ENCODE measurements around the gene INAVA.
A peak's percentile ranks its signal among the peaks of the same experiment; 100 is the strongest.

The INAVA gene

GRCh38 chr1:200894712-200895442 lies at the start of gene INAVA:
TSS of gene INAVA (plus strand) at chr1:200894900. CDS start at chr1:200898401, 3,501 bp downstream.
- DNase-seq (ENCODE audit: low read depth, low spot score): no peak

- no peak for DNase-seq (ENCODE audit: low read depth, low spot score)
Measured at GRCh38 chr1:200845360-200845759, 49.3 kb upstream of the INAVA start.

- no peak for DNase-seq (ENCODE audit: low read depth, low spot score)
Measured at GRCh38 chr1:200846398-200846797, 48.3 kb upstream of the INAVA start.

- no peak for DNase-seq (ENCODE audit: low read depth, low spot score)
Measured at GRCh38 chr1:200849430-200849829, 45.3 kb upstream of the INAVA start.

GRCh38 chr1:200850554-200850953 lies 44.1 kb upstream of the INAVA start:
- DNase-seq (ENCODE audit: low read depth, low spot score): no peak

- DNase-seq (ENCODE audit: low read depth, low spot score): no peak
Measured at GRCh38 chr1:200856716-200857357, 37.9 kb upstream of the INAVA start.

GRCh38 chr1:200857804-200858203 lies 36.9 kb upstream of the INAVA start:
- no peak for DNase-seq (ENCODE audit: low read depth, low spot score)

GRCh38 chr1:200861937-200862647 lies 32.6 kb upstream of the INAVA start:
- no peak for DNase-seq (ENCODE audit: low read depth, low spot score)

- no peak for DNase-seq (ENCODE audit: low read depth, low spot score)
Measured at GRCh38 chr1:200862713-200863415, 31.8 kb upstream of the INAVA start.

GRCh38 chr1:200866116-200866515 lies 28.6 kb upstream of the INAVA start:
- peak; percentile 55 for DNase-seq (ENCODE audit: low read depth, low spot score)

GRCh38 chr1:200866521-200866920 lies 28.2 kb upstream of the INAVA start:
- DNase-seq (ENCODE audit: low read depth, low spot score): peak; percentile 25

GRCh38 chr1:200867018-200867811 lies 27.5 kb upstream of the INAVA start:
- DNase-seq (ENCODE audit: low read depth, low spot score): peak; percentile 29

GRCh38 chr1:200869376-200869752 lies 25.3 kb upstream of the INAVA start:
- no peak for DNase-seq (ENCODE audit: low read depth, low spot score)

- DNase-seq (ENCODE audit: low read depth, low spot score): no peak
Measured at GRCh38 chr1:200869753-200870391, 24.8 kb upstream of the INAVA start.

GRCh38 chr1:200872446-200873115 lies 22.1 kb upstream of the INAVA start, which contains the start of gene GPR25:
TSS of gene GPR25 (plus strand) at chr1:200872981. CDS start at chr1:200873038, 57 bp downstream.
- no peak for DNase-seq (ENCODE audit: low read depth, low spot score)

- peak; percentile 57 for DNase-seq (ENCODE audit: low read depth, low spot score)
Measured at GRCh38 chr1:200873116-200873670, 21.5 kb upstream of the INAVA start.

- peak; percentile 31 for DNase-seq (ENCODE audit: low read depth, low spot score)
Measured at GRCh38 chr1:200873671-200874397, 20.9 kb upstream of the INAVA start.

- DNase-seq (ENCODE audit: low read depth, low spot score): no peak
Measured at GRCh38 chr1:200874694-200875093, 20.0 kb upstream of the INAVA start.

GRCh38 chr1:200875416-200875815 lies 19.3 kb upstream of the INAVA start:
- no peak for DNase-seq (ENCODE audit: low read depth, low spot score)

All from astrocyte of the hippocampus (primary cell).